ENCODE data around the gene KBTBD4. TPM values are rescaled to one million over a fixed set of nuclear protein-coding genes. Genes with fewer than 3 reads are reported as not detected.
A peak's percentile ranks its signal among the peaks of the same experiment; 100 is the strongest.

KBTBD4 gene
- total and polyA plus RNA-seq, 2 of the 13 experiments (the other 11 are each of a cell fraction or from before 2014, with no cell fraction given): 8.5 to 12.8 TPM

DNA sequence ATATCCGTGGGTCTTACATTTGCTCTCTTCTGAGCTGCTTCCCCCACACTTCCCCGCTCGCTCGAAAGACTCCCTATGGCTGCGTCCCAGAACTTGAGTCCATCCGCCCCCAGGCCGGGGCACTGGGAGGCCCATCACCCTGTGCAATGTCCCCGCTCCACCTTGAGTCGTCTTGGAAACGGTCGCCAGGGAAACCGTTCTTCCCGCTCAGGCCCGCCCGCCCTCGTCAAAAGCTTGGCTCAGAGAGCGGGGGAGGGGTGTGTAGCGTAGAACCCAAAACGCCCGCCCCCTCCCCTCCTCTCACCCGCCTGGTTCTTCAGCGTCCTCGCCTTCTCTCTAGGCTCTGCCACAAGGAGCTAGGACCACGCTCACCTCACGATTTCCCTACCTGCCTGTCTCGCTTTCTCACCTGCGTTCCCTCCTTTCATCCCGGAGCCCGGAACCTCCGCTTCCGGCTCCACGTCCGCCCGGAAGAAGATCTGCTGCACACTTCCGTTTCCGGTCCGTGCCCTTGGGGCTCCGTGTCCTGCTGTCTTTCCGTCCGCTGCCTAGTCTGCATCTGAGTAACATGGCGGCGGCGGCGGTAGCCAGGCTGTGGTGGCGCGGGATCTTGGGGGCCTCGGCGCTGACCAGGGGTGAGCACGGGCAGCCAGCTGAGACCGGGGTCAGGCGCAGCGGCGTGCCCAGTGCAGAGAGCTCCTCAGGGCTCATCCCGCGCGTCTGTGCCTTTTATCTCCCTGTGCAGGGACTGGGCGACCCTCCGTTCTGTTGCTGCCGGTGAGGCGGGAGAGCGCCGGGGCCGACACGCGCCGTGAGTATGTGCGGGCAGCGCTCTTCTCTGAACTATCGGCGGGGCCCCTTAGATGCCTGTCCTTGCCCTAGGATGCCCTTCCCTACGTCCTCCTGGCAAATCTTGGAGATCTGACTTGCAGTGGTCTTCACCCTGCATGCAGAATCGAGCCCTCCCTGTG is at the start of gene KBTBD4, which contains the start of gene NDUFS3 (continued):
- TF ChIP-seq, protein P1, sequence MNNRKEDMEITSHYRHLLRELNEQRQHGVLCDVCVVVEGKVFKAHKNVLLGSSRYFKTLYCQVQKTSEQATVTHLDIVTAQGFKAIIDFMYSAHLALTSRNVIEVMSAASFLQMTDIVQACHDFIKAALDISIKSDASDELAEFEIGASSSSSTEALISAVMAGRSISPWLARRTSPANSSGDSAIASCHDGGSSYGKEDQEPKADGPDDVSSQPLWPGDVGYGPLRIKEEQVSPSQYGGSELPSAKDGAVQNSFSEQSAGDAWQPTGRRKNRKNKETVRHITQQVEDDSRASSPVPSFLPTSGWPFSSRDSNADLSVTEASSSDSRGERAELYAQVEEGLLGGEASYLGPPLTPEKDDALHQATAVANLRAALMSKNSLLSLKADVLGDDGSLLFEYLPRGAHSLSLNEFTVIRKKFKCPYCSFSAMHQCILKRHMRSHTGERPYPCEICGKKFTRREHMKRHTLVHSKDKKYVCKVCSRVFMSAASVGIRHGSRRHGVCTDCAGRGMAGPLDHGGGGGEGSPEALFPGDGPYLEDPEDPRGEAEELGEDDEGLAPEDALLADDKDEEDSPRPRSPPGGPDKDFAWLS (CRISPR knock-in tag; IDR thresholded peaks at IDR 0.05; ENCODE audit: borderline replicate concordance): no peak
- TF ChIP-seq CENPX (CRISPR knock-in tag; IDR thresholded peaks at IDR 0.05) (no peak), HDAC2 (CRISPR knock-in tag; IDR thresholded peaks at IDR 0.05) (peak; percentile 98), BHLHE40 (IDR thresholded peaks at IDR 0.05; ENCODE audit: low read length) (0 out of 2 replicates have a peak, but pooled peaks have one; percentile 24), ZFP37 (CRISPR knock-in tag; IDR thresholded peaks at IDR 0.05; ENCODE audit: borderline replicate concordance) (peak; percentile 38; the same call in 1 of the 2 replicates), FOXK1 (CRISPR knock-in tag; IDR thresholded peaks at IDR 0.05; ENCODE audit: borderline replicate concordance, low read depth) (peak; percentile 90; the same call in 1 of the 2 replicates), NFKB2 (CRISPR knock-in tag; IDR thresholded peaks at IDR 0.05; ENCODE audit: borderline replicate concordance) (peak; percentile 76; the same call in 1 of the 2 replicates), CBFB (CRISPR knock-in tag; IDR thresholded peaks at IDR 0.05) (peak; percentile 97), PAWR (CRISPR knock-in tag; IDR thresholded peaks at IDR 0.05; ENCODE audit: borderline replicate concordance) (no peak), FOSL2 (CRISPR knock-in tag; IDR thresholded peaks at IDR 0.05) (peak; percentile 69), ZNF746 (CRISPR knock-in tag; IDR thresholded peaks at IDR 0.05) (peak; percentile 80), REXO4 (CRISPR knock-in tag; IDR thresholded peaks at IDR 0.05; ENCODE audit: borderline replicate concordance) (peak; percentile 62; the same call in 1 of the 2 replicates)
- TF ChIP-seq, protein P2, sequence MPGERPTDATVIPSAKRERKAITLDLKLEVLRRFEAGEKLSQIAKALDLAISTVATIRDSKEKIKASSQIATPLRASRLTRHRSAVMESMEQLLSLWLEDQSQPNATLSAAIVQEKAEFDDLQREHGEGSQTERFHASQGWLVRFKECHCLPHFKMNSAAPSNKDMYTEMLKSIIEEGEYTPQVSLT (CRISPR knock-in tag; IDR thresholded peaks at IDR 0.05; ENCODE audit: borderline replicate concordance, low read depth): 0 out of 2 replicates have a peak, but pooled peaks have one; percentile 61
- TF ChIP-seq, protein P3, sequence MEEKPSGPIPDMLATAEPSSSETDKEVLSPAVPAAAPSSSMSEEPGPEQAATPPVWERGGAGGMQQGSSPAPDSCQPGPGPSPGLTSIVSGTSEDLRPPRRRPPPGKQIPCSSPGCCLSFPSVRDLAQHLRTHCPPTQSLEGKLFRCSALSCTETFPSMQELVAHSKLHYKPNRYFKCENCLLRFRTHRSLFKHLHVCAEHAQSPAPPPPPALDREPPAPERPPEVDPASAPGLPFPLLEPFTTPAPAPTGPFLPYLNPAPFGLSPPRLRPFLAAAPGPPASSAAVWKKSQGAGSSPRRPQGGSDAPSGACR (CRISPR knock-in tag; IDR thresholded peaks at IDR 0.05): peak; percentile 84
- TF ChIP-seq, protein P4, sequence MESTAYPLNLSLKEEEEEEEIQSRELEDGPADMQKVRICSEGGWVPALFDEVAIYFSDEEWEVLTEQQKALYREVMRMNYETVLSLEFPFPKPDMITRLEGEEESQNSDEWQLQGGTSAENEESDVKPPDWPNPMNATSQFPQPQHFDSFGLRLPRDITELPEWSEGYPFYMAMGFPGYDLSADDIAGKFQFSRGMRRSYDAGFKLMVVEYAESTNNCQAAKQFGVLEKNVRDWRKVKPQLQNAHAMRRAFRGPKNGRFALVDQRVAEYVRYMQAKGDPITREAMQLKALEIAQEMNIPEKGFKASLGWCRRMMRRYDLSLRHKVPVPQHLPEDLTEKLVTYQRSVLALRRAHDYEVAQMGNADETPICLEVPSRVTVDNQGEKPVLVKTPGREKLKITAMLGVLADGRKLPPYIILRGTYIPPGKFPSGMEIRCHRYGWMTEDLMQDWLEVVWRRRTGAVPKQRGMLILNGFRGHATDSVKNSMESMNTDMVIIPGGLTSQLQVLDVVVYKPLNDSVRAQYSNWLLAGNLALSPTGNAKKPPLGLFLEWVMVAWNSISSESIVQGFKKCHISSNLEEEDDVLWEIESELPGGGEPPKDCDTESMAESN (CRISPR knock-in tag; conservative IDR thresholded peaks at IDR 0.05): peak; percentile 94
- TF ChIP-seq, protein P5, sequence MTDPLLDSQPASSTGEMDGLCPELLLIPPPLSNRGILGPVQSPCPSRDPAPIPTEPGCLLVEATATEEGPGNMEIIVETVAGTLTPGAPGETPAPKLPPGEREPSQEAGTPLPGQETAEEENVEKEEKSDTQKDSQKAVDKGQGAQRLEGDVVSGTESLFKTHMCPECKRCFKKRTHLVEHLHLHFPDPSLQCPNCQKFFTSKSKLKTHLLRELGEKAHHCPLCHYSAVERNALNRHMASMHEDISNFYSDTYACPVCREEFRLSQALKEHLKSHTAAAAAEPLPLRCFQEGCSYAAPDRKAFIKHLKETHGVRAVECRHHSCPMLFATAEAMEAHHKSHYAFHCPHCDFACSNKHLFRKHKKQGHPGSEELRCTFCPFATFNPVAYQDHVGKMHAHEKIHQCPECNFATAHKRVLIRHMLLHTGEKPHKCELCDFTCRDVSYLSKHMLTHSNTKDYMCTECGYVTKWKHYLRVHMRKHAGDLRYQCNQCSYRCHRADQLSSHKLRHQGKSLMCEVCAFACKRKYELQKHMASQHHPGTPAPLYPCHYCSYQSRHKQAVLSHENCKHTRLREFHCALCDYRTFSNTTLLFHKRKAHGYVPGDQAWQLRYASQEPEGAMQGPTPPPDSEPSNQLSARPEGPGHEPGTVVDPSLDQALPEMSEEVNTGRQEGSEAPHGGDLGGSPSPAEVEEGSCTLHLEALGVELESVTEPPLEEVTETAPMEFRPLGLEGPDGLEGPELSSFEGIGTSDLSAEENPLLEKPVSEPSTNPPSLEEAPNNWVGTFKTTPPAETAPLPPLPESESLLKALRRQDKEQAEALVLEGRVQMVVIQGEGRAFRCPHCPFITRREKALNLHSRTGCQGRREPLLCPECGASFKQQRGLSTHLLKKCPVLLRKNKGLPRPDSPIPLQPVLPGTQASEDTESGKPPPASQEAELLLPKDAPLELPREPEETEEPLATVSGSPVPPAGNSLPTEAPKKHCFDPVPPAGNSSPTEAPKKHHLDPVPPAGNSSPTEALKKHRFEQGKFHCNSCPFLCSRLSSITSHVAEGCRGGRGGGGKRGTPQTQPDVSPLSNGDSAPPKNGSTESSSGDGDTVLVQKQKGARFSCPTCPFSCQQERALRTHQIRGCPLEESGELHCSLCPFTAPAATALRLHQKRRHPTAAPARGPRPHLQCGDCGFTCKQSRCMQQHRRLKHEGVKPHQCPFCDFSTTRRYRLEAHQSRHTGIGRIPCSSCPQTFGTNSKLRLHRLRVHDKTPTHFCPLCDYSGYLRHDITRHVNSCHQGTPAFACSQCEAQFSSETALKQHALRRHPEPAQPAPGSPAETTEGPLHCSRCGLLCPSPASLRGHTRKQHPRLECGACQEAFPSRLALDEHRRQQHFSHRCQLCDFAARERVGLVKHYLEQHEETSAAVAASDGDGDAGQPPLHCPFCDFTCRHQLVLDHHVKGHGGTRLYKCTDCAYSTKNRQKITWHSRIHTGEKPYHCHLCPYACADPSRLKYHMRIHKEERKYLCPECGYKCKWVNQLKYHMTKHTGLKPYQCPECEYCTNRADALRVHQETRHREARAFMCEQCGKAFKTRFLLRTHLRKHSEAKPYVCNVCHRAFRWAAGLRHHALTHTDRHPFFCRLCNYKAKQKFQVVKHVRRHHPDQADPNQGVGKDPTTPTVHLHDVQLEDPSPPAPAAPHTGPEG (CRISPR knock-in tag; IDR thresholded peaks at IDR 0.05): peak; percentile 53; the same call in 1 of the 2 replicates
